Esophagus muscularis mucosa (tissue), 3 donors: ENCODE measurements around the gene EFNA4.

Experiments
- CTCF ChIP-seq, 3 experiments: fragments of 200-600 bp in 2 of 3; fragments of 450-650 bp in 1 of 3; sonication (generic) in 2 of 3; IDR thresholded peaks; one replicate each; pipeline ENCODE4 v1.5.1; 2017 to 2019; ENCODE audit warnings: antibody characterized with exemption in 3 of 3, mild to moderate bottlenecking in 2 of 3, moderate library complexity in 1 of 3
- POLR2A ChIP-seq: fragments of 450-650 bp; IDR thresholded peaks from one replicate; pipeline ENCODE4 v1.6.1; 2017; ENCODE audit warnings: antibody characterized with exemption, moderate library complexity, mild to moderate bottlenecking, low read depth

DNA sequence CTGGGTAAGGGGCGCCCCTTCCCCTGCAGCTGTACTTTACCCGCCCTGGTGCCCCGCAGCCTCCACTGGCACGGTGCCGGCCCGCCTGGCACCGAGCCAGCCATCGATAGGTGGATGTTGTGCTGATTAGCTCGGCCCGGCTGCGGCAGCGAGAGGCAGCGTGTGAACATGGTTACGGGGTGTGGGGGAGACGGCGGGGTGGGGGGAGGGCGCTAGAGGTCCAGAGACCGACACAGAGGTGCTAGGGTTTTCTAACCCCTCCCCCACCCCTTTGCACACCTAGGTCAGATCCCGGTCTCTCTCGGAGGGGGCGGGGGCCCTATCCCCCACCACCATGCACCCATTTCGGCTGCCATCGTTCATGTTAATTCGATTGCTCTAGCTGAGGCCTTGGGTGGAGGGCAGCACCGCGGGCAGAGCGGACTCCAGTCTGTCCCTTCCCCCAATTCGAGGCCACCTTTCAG, 6.7 kb downstream of the EFNA4 start:
- TF ChIP-seq CTCF (IDR thresholded peaks at IDR 0.05) (no peak), POLR2A (no peak)
